ENCODE measurements around the gene PRICKLE2.

PRICKLE2 gene

DNA sequence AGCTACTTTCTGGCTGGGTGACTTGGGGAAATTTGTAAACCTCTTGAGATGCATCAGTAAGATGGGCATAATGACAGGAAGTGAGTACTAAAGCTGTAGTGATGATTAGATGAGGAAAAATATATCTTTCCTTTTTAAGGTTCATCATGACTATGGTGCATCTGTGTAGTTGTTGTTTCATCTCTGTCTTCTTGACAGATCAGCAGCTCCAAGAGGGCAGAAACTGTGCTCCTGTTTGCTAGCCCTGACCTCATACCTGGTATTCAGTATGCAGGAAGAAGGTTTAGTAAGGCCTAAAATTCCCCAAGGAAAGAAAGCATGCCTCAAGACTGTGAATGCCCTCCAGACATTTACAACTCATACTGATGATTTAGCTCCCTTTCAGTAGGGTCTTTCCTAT is 119.5 kb downstream of the PRICKLE2 start:
- H3K4me3 ChIP-seq (ENCODE audit: low read depth, low read length), result no peak overlapping the region
- no peak for TF ChIP-seq CTCF (IDR thresholded peaks at IDR 0.05; ENCODE audit: borderline replicate concordance, insufficient read depth, low read depth, low read length)

- TF ChIP-seq CTCF (IDR thresholded peaks at IDR 0.05; ENCODE audit: borderline replicate concordance, insufficient read depth, low read depth, low read length), result no peak
- no peak overlapping the region for H3K4me3 ChIP-seq (ENCODE audit: low read depth, low read length)
These were observed 120.6 kb downstream of the PRICKLE2 start for GRCh38 chr3:64104691-64105111.

DNA sequence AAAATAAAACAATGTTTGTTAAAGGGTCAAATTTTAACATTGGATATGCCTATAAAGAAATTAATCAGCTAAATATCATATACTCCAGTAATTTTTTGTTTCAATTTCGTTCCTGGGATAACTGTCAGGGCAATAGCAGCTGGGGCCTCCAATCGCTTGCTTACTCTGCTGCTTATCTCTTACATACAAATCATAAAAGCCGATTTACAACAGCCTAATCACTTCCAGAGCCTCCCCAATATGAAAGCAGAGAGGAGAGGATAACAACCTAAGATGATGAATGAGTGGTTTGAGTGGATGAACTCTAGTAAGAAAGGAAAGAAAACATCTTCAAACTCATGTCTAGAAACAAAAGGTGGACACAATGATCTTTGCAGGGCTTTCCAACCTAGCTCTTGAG is 121.3 kb downstream of the PRICKLE2 start:
- TF ChIP-seq CTCF (IDR thresholded peaks at IDR 0.05; ENCODE audit: borderline replicate concordance, insufficient read depth, low read depth, low read length), result no peak
- no peak overlapping the region for H3K4me3 ChIP-seq (ENCODE audit: low read depth, low read length)

- TF ChIP-seq CTCF (IDR thresholded peaks at IDR 0.05; ENCODE audit: borderline replicate concordance, insufficient read depth, low read depth, low read length), result no peak
- no peak overlapping the region for H3K4me3 ChIP-seq (ENCODE audit: low read depth, low read length)
These were observed 122.1 kb downstream of the PRICKLE2 start for GRCh38 chr3:64103131-64103530.

DNA sequence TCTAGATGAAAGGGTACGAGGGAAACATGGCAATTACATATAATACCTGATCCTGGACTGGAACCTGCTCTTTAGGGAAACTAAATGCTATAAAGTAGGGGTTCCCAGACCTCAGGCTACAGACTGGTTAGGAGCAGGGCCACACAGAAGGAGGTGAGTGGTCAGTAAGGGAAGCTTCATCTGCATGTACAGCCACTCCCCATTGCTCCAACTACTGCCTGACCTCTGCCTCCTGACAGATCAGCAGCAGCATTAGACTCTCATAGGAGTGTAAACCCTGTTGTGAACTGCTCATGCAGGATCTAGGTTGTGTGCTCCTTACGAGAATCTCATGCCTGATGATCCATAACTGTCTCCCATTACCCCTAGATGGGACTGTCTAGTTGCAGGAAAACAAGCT is 123.1 kb downstream of the PRICKLE2 start:
- no peak overlapping the region for H3K4me3 ChIP-seq (ENCODE audit: low read depth, low read length)
- no peak for TF ChIP-seq CTCF (IDR thresholded peaks at IDR 0.05; ENCODE audit: borderline replicate concordance, insufficient read depth, low read depth, low read length)

- no peak for TF ChIP-seq CTCF (IDR thresholded peaks at IDR 0.05; ENCODE audit: borderline replicate concordance, insufficient read depth, low read depth, low read length)
- no peak overlapping the region for H3K4me3 ChIP-seq (ENCODE audit: low read depth, low read length)
These were observed 126.0 kb downstream of the PRICKLE2 start for GRCh38 chr3:64099316-64099715.

DNA sequence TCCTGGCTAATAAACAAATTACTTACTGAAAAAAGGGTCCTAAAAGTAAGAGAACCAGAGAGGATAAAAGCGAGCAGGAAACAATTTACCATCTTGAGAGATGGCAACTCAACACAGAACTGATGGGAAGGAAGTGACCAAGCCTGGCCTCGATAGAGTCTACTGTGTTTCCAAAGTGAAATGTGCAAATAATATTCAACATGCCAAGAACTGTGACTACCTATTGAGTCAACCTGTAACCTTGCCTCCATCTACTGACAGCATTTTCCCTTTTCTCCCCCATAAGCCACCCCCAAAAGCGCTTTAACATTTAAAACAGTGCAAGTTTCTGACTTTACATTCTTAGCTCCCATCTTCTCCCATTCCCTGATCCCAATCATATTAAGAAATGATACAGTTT is 126.6 kb downstream of the PRICKLE2 start:
- no peak overlapping the region for H3K4me3 ChIP-seq (ENCODE audit: low read depth, low read length)
- TF ChIP-seq CTCF (IDR thresholded peaks at IDR 0.05; ENCODE audit: borderline replicate concordance, insufficient read depth, low read depth, low read length), result no peak
